ENCODE measurements around the gene TUT4. TPM values are rescaled to one million over a fixed set of nuclear protein-coding genes. Genes with fewer than 3 reads are reported as not detected.

The TUT4 gene
- total and polyA plus RNA-seq, 2 of the 4 experiments (the other 2 are of a cell fraction) = 10.9 to 40.0 TPM

DNA sequence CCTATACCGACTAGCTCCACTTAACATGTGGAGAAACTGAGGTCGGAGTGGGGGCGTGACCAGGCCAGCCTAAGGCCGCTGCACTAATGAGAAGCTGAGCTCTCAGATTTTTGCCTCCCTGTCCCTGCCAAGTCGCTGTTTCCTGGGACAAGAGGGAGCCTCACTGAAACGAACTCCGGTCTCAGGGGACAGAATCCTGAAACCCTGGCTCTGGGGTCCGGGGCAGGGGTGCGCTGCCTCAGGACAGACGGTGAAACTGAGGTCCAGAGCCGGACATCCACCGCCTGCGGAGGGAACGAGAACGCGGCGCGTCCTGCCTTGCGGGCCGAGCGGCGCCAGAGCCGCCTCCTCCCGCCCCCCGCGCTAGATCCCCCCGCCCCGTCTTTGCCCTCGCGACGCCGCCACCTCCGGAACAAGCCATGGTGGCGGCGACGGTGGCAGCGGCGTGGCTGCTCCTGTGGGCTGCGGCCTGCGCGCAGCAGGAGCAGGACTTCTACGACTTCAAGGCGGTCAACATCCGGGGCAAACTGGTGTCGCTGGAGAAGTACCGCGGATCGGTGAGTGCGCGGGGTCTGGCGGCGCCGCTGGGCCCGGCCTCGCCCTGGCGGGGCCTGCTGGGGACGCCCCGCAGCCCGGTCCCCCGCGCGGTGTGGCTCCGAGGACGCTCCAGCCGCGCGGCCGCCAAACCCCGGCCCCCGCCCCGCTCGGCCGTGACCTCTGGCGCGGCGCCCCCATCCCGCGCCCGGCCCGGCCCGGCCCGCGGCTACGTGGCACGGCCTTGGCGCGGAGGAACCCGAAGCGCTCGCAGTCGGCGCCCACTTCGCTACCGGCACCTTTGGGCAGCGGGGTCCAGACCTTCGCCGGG is 49.3 kb upstream of the TUT4 start, which contains the start of gene GPX7:
GPX7 (plus strand) TSS at position 381 of the 865 bp plus-strand sequence; CDS start at position 420, 39 bp downstream.
- 0 out of 2 replicates have a peak within 1 kb of the TSS, but pooled peaks have one; percentile 9 for H2AK5ac ChIP-seq (ENCODE audit: low read depth, low read length)
- H3K4me2 ChIP-seq (ENCODE audit: low read depth, low read length) = peak within 1 kb of the TSS; percentile 67; the same call in 1 of the 2 replicates
- no peaks in the 10 kb centered on the region for H3K79me1 ChIP-seq (ENCODE audit: low read depth in 1 of 2, low read length in 2 of 2)
- peak within 1 kb of the TSS; percentile 34 for H3K4me3 ChIP-seq (ENCODE audit: insufficient read depth, low read depth, low read length)
- peak within 1 kb of the TSS; percentile 40; the same call in 1 of the 2 replicates for H2BK120ac ChIP-seq (ENCODE audit: low read depth, low read length)
- DNase-seq (peak; percentile 39), ATAC-seq (ENCODE audit: low read depth) (peak; percentile 75)
- dilution Hi-C loops (cut with HindIII; ENCODE audit: low sequenced_read_pairs, unreplicated experiment) = no loop called here
- in situ Hi-C loops (cut with MboI; ENCODE audit: low sequenced_read_pairs) = no loop called here
- peaks cover 7% of the 10 kb centered on the region for H3K9me1 ChIP-seq (ENCODE audit: insufficient read depth, low read length)
- 14% methylated on average over 36 of the region's 97 CpGs; no CpG with 5 or more reads in 1 of the 2 experiments for WGBS, 2 experiments (ENCODE audit: extremely low coverage in 2 of 2, insufficient read length in 1 of 2)
- H4K5ac ChIP-seq (ENCODE audit: low read depth, low read length) = peak within 1 kb of the TSS; percentile 86
- no peaks in the 10 kb centered on the region for H3K36me3 ChIP-seq (ENCODE audit: control insufficient read depth, insufficient read depth, low read length)
- H3K4ac ChIP-seq (ENCODE audit: low read depth, low read length) = peak within 1 kb of the TSS; percentile 30
- H3K56ac ChIP-seq (ENCODE audit: extremely low read depth, insufficient read depth, low read length) = no peak within 1 kb of the TSS
- peak within 1 kb of the TSS; percentile 49 for H4K91ac ChIP-seq (ENCODE audit: insufficient read depth, low read depth, low read length)
- H2BK5ac ChIP-seq (ENCODE audit: low read depth, low read length, poor library complexity, severe bottlenecking) = no peak within 1 kb of the TSS
- peak within 1 kb of the TSS; percentile 20 to 82; a peak in 3 of 4 replicates for H4K8ac ChIP-seq (ENCODE audit: low read depth in 2 of 2, low read length in 2 of 2)
- H2BK20ac ChIP-seq (ENCODE audit: low read depth, low read length) = no peak within 1 kb of the TSS
- intact Hi-C loops (cut with micrococcal nuclease) = no loop called here
- peak within 1 kb of the TSS; percentile 90 for H2AFZ ChIP-seq (replicated peaks; ENCODE audit: low read length, poor library complexity)
- peaks cover 13% of the 10 kb centered on the region for H3K27me3 ChIP-seq (ENCODE audit: control insufficient read depth, insufficient read depth, low read length)
- ChIA-PET POLR2A (ENCODE audit: unreplicated experiment) (no interaction called here), CTCF (interaction anchor here (0.5 kb wide), 1 partner anchor 34 kb away, joined by 6 read pairs; no protein-coding TSS in a partner anchor)
- H3K9me3 ChIP-seq (ENCODE audit: control insufficient read depth, insufficient read depth, low read length) = no peaks in the 10 kb centered on the region
- H3K18ac ChIP-seq (ENCODE audit: low read depth, low read length) = peak within 1 kb of the TSS; percentile 32; the same call in 1 of the 2 replicates
- BruUV-seq (replicated peaks) = no TSS peak
- peak within 1 kb of the TSS; percentile 69 for H3K14ac ChIP-seq (replicated peaks; ENCODE audit: low read depth, low read length)
- no peak within 1 kb of the TSS; the same call in 2 of the 3 replicates for H2BK15ac ChIP-seq (ENCODE audit: low read depth, low read length)
- H3K9ac ChIP-seq (ENCODE audit: low read depth, low read length) = peak within 1 kb of the TSS; percentile 61
- peak within 1 kb of the TSS; percentile 42 for H3K23ac ChIP-seq (ENCODE audit: low read depth, low read length)
- H2AK9ac ChIP-seq (replicated peaks; ENCODE audit: low read depth, low read length, poor library complexity) = peak within 1 kb of the TSS; percentile 57
- H4K20me1 ChIP-seq (ENCODE audit: insufficient read depth, low read length) = no peaks in the 10 kb centered on the region
- peaks cover 5% of the 10 kb centered on the region; the same call in 1 of the 2 replicates for H3K4me1 ChIP-seq (ENCODE audit: control insufficient read depth, insufficient read depth, low read length)
- H3K27ac ChIP-seq (ENCODE audit: insufficient read depth, low read length) = peak within 1 kb of the TSS; percentile 42; the same call in 1 of the 2 replicates
- TF ChIP-seq SMC3 (IDR thresholded peaks at IDR 0.05; ENCODE audit: low read depth, low read length) (no peak), MAZ (IDR thresholded peaks at IDR 0.05; ENCODE audit: borderline replicate concordance, low read depth, low read length) (no peak), MXI1 (IDR thresholded peaks at IDR 0.05; ENCODE audit: borderline replicate concordance, low read depth, low read length) (no peak), CHD1 (IDR thresholded peaks at IDR 0.05; ENCODE audit: low read depth, low read length) (no peak), CEBPB (IDR thresholded peaks at IDR 0.05; ENCODE audit: low read depth, low read length) (no peak), FOS (IDR thresholded peaks at IDR 0.05; ENCODE audit: low read depth, low read length) (no peak), RFX5 (IDR thresholded peaks at IDR 0.05; ENCODE audit: low read depth, low read length) (no peak), NFE2L2 (IDR thresholded peaks at IDR 0.05; ENCODE audit: low read depth, low read length) (no peak), BHLHE40 (IDR thresholded peaks at IDR 0.05; ENCODE audit: low read depth, low read length) (no peak), RCOR1 (IDR thresholded peaks at IDR 0.05; ENCODE audit: insufficient replicate concordance, low read length) (no peak), ELK1 (IDR thresholded peaks at IDR 0.05; ENCODE audit: borderline replicate concordance, low read depth, low read length) (no peak)
- TF ChIP-seq, protein P1, sequence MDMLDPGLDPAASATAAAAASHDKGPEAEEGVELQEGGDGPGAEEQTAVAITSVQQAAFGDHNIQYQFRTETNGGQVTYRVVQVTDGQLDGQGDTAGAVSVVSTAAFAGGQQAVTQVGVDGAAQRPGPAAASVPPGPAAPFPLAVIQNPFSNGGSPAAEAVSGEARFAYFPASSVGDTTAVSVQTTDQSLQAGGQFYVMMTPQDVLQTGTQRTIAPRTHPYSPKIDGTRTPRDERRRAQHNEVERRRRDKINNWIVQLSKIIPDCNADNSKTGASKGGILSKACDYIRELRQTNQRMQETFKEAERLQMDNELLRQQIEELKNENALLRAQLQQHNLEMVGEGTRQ (IDR thresholded peaks at IDR 0.05; ENCODE audit: low read depth, low read length) = no peak
- TF ChIP-seq, protein P2, sequence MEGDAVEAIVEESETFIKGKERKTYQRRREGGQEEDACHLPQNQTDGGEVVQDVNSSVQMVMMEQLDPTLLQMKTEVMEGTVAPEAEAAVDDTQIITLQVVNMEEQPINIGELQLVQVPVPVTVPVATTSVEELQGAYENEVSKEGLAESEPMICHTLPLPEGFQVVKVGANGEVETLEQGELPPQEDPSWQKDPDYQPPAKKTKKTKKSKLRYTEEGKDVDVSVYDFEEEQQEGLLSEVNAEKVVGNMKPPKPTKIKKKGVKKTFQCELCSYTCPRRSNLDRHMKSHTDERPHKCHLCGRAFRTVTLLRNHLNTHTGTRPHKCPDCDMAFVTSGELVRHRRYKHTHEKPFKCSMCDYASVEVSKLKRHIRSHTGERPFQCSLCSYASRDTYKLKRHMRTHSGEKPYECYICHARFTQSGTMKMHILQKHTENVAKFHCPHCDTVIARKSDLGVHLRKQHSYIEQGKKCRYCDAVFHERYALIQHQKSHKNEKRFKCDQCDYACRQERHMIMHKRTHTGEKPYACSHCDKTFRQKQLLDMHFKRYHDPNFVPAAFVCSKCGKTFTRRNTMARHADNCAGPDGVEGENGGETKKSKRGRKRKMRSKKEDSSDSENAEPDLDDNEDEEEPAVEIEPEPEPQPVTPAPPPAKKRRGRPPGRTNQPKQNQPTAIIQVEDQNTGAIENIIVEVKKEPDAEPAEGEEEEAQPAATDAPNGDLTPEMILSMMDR (conservative IDR thresholded peaks at IDR 0.05; ENCODE audit: low read depth, low read length) = no peak
